GM19193 (cell line): ENCODE measurements around the gene CNRIP1.

Experiments
- POLR2A ChIP-seq: IDR thresholded peaks from 4 replicates; pipeline ENCODE4 v1.6.1; 2011; ENCODE audit not compliant: insufficient read depth, insufficient read length; ENCODE audit errors: extremely low read depth

CNRIP1 gene

DNA sequence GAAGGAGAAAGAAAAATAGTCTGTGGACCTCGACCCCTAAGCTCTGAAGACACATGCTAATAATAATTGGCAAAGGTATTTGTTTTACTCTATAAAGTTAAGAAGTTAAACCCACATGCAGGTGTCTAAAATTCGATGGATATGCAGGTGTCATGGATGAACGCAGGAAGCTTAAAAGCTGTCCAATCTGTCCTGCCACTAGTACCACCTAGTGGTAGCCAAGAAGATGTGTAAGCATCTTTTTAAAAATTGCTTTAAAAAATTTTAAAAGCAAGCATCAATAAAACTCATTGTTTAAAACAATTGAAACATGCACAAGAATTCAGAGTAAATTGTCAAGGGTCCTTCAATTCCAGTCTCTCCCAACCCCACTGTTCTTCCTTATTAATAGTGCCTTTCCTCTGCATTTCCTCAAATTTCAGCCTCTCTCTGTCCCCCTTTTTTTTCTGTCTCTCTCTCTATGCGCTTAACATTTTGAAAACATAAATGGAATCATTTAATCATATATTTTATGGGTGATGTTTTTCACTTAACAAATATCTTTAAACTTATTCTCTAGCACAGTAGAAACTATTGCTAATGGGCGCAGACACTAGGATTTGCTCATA, 36.8 kb downstream of the CNRIP1 start:
- no peak for TF ChIP-seq POLR2A

DNA sequence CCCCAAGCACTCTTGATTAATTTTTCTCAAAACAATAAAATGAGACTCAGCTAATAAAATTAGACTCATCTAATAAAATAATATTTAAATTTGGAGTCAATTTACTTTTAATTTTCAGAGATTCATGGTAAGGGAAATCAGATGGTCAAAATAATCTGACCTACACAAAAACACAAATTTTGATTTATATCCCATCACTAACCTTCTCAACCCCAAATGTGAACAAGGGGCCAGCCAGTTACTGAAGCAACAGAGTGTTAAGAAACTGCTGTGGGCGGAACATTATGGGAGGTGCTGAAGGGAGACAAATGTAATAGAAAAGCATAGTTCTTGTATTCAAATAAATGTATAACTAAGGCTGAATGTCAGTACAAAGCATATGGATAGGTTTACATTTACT, 39.0 kb downstream of the CNRIP1 start:
- no peak for TF ChIP-seq POLR2A

DNA sequence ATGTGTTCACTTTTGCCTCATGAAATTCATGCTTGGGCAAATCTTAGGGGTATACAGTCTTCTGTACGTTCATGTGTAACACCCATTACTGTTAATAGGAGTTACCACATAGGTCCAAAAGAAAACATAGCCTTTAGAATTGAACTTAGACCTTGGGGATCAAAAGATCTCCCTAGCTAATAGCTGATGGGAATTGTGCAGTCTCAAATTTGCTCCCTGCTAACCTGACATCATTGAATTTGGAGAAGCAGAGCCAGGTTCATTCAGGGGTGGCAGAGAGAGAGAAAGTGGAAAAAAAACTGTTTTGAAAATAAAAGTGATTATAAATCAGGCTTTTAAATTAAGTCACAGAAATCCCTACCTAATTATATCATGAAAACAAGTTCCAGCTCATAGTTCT, 39.4 kb downstream of the CNRIP1 start:
- TF ChIP-seq POLR2A, result no peak

DNA sequence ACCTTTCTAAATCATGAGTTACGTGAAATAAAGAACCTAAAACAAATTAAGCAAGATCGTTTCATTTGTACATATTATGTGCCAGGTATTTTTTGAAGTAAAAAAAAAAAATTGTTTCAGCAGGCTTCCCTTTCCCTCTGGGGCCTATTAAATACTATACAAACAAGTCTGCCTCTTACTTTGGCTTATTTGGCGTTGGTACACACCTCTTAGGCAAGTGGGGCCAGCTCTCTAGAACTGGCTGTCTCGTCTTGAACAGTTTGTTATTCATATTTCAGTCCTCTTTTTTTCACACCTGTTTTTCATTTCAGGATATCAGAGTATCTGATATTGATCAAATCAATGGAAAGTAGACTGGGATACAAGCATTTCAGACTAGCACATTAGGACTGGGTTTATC, 40.1 kb downstream of the CNRIP1 start:
- no peak for TF ChIP-seq POLR2A

DNA sequence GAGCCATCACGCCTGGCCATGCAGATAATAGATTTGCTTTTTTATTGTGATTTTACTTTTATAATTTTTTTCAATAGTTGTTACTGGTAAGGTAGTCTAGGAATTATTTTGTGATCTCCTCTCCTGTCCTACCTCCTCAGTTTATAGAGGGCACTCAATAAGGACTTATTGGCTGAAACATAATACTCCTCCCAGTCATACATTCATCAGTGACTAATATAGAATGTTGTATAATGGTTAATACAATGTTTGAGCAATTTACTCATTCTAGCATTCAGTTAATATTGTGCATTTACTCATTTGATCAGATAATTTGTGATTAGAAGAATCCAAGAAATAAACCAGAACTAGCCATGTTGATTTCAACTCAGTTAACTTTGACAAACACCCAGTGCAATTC, 41.6 kb downstream of the CNRIP1 start:
- TF ChIP-seq POLR2A, result no peak

DNA sequence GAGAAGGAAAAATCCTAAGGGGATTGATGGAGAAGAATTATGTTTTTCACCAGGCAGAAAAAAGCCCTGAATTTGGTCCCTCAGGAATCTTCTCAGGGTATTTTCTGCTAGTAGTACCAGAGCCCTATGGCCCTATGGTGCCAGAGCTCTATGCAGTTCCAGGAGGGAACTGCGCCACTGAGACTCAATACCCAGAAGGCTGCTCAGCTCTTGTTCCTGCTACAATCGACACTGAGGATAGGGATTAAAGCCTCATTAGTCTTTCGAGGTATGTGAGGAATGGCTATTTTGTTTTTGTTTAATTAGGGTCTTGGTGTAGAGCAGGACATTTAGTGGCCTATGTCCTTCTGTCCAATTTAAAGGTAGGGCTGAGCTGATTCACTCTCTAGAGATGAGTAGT, 45.7 kb downstream of the CNRIP1 start:
- TF ChIP-seq POLR2A, result no peak

DNA sequence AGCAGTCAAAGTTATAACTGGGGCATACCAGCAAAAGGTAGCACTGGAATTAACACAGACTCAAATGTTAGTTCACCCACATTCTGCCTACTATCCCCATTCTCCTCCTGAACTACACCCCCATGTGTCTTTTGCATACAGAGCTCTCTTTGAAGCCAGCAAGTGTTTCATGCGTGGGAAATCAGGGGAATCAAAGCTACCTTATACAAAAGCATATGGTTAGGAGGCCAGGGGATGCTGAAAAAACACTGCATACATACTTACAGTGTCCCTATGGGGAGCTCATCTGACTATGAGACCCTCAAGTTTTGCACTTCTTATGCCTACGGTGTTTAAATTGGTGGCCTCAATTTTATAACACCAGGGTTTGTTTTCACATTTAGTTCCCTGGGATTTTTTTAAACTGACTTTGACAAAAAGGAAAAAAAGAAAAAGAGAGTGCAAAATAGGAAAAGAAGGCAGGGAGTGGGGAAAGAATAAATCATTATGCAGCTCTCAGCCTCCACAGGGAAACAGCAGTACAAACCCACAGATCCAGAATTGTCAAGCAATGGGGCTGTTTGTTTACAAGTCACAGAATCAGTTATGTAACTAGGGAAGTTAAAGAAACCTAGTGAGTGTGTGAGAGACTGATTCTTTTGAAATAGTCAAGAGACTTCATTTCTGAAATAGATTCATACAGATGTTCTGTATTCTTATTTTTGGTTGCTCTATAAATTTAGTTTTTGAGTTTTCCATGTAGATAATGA, 47.3 kb downstream of the CNRIP1 start:
- no peak for TF ChIP-seq POLR2A

DNA sequence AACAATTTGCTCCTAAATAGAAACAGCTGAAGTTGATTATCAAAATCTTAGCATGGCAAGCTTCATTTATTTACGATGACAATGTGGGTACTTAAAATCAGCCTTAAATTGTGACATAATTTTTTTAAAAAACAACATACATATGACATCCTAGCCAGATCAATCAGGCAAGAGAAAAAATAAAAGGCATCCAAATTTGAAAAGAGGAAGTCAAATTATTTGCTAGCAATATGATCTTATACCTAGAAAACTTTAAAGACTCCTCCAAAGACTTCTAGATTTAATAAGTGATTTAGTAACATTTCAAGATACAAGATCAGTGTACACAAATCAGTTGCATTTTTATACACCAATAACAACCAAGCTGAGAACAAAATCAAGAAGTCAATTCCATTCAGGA, 53.1 kb downstream of the CNRIP1 start:
- TF ChIP-seq POLR2A, result no peak

DNA sequence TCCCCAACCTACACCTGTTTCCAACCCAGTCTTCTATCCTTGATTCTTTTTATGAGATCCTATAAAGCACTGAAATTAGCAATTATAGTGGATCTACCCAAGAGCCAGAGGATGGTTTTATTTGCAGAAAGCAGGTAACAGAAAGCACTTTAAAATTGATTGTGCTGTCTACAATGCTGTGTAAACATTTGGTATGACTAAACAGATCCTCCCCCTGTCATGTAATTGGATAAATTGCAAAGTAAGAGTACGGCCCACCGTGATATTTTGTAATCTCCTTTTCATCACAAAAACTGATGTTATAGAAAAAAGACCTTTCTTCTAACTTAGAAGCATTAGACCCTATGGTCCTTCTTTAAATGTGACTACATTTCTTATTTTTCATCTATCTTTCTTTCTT, 56.1 kb downstream of the CNRIP1 start:
- no peak for TF ChIP-seq POLR2A

DNA sequence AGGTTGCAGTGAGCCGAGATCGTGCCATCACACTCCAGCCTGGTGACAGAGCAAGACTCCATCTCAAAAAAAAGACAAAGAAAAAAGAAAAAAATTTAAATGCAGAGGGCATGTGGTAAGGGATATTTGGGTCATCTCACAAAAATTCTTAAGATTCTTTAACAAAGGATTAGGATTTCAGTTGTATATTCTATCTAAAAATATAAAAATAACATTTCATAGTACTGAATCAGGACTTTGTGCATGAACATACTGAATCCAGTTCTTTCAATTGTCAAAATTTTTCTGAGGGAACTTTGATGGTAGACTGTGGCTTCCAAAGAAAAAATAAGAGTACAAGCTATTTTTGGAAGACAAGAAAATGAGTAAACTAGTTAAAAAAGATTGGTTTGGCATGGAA, 60.9 kb downstream of the CNRIP1 start:
- TF ChIP-seq POLR2A, result no peak

DNA sequence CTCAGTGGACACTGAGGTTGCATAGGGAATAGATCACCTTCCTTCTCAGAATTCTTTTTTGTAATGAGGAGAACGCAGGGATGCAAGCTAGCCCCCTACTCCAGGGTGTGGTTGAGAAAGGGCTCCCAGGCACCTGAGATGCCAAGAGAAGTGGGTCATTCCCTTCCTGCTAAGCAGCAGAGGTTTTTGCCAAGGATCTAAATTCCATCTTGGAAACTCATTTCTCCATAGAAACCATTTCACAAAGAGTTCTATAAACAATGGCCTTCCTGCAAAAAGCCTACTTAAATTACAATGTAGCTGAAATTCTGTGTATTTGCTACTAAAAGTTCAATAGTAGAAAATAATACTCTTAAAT, 63.7 kb downstream of the CNRIP1 start:
- TF ChIP-seq POLR2A, result no peak

DNA sequence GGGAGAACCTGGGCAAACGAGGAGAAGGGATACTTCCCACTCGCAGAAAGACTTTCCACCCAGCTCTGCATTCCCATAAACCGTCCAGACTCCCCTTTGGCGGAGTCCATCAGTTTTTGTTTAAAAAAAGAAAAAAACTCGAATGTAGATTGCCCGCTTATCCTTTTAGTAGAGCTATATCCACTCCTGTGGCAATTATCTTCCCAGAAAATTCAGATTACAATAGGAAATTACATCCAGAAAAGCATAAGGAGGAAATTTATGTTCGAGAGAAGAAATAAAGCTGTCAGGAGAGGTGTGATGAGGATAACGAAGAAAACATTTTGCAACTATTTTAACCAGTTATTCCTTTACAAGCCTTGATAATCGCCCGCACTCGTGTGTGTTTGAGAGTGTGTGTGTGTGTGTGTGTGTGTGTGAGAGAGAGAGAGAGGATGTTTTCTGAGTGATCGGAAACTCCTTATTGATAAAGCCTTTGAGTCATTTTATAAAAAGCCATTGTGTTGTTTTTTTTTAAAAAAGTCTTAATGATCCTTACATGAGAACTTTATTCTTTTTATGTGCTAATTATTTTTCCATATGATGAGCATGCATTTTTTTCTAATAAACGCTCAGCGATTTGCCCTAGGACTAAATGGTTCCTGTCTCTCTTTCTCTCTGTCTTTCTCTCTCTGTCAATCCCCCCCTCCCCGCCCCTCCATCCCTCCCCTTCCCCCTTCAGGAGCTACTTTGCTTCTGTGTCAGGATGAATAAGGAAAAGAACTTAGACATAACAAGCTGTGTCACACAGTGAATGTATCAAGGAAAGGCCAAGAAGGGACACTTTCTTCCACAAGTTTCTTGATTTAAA, 66.3 kb downstream of the CNRIP1 start:
- no peak for TF ChIP-seq POLR2A

DNA sequence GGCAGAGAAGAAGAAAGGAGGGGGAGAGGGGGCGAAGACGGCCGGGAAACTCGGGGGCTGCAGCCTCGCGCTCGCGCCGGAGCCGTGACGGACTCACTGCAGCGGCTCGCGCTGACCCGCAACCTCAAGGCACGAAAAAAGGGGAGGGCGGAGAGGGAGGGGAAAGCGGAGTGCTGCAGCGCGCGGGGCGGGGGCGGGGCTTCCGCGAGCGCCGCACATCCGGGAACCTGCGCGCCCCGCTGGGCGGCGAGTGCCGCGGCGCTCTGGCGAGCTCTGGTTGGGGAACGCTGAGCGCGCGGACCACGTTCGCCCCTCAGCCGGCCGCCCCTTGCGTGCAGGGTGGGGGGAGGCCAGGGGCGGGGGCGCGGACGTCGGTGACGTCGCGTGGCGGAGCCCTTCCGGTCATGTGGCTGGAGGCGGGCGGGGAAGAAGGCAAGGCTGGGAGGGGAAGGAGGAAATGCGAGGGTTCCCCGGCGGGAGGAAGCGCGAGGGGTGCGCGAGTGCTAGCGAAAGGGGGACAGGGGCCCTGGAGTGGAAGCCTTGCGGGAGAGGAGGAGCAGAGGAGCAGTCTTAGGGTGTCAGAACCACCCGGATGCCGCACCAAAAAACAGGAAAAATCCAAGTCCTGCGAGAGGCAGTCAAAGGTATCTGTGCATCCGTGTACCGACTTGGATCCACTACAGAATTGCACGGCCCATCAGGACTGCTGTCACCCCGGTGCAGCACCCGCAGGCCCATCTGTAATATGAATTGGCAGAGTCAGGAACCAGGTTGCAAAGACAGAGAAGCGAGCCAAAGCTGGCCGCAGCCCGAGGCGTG, 67.1 kb downstream of the CNRIP1 start, which contains the start of gene PPP3R1:
TSS of gene PPP3R1 (minus strand) at position 133 of the 819 bp plus-strand sequence. CDS start 405 bp downstream, outside the sequence.
- peak; percentile 96 for TF ChIP-seq POLR2A

DNA sequence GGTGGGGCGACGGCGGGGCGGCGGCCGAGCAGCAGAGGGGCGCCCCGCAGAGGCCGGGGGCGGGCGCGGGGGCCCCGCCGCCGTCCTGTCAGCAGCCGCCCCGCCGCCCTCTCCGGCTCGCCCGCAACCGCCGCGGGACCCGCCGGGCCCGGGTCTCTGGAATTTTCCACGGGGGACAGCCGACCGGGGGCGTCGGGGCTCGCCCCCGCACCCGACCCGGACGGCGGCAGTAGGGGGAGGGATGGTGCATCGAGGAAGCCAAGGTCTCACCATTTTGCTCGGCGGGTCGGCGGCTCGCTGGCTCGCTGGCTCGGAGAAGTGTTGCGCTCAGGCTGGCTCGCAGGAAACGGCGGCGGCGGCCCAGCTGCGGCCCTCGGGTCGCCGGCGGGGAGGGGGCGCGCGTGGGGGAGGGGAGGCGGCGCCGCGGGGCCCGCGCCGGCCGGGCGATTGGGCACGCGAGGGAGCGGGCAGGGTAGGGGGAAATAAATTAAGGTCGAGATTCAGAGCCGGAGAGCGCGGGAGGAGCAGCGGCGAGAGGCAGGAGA, 67.8 kb downstream of the CNRIP1 start:
- no peak for TF ChIP-seq POLR2A

DNA sequence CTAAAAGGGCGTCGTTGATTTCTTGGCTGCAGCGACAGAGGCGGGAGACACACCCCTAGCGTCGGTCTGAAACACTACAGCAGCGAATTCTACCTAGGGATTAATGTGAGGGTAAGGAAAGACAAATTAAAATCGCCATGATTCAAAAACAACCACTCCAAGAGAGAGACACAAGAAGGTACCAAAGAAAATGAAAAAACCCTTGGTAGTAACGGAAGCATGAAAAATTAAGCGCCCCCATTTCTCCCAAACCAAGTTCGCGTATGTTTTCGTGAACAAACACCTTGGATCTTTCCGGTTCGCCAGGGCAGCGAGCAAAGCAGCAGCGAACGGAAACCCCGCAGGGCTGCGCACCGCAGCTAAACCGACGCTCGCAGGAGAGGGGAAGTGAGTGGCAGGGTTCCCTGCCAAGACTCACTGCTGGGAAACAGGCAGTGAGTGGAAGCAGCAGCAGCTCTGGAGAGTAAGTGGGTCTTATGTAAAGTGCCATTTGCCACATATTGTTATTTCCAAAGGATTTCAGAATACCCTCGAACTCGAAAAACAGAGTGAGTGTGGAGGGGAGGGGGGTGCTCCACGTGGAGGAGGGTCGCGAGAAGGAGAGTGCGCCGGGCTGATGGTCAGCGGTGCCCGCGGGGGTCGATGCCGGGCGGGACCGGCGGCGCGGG, 68.4 kb downstream of the CNRIP1 start:
- no peak for TF ChIP-seq POLR2A

DNA sequence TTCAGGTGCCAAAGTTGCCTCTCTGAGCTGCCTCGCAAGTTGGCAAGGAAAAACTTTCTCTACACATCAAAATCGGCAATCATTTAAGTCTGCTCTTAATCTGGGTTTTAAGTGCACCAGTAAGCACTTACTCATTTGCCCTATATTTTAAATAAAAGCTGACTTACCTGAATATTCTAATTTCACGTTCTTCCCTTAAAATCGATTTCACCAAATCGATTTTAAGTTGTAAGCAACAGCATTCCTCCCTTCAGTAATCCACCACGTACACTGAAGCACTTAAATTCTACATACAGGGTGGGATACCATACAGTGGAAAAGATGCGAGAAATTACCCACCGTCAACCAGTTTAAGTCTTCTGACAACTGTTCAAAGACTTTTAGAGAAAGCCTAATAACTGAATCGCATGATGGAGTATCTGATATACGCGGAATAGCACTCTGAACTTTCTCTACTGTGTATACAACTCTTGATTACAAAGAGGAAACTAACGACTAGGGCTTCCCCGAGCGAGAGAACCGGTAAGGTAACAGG, 69.0 kb downstream of the CNRIP1 start:
- no peak for TF ChIP-seq POLR2A
